GM10847 (cell line): Measurements from ENCODE around the gene TMIGD3.

Experiments used
- POLR2A ChIP-seq: IDR thresholded peaks from 2 replicates; pipeline ENCODE4 v1.6.1; 2011; ENCODE audit not compliant: insufficient read length; ENCODE audit errors: extremely low read depth

The TMIGD3 gene

GRCh38 chr1:111448482-111448917 is 54.9 kb downstream of the TMIGD3 start:
- TF ChIP-seq POLR2A = no peak

DNA sequence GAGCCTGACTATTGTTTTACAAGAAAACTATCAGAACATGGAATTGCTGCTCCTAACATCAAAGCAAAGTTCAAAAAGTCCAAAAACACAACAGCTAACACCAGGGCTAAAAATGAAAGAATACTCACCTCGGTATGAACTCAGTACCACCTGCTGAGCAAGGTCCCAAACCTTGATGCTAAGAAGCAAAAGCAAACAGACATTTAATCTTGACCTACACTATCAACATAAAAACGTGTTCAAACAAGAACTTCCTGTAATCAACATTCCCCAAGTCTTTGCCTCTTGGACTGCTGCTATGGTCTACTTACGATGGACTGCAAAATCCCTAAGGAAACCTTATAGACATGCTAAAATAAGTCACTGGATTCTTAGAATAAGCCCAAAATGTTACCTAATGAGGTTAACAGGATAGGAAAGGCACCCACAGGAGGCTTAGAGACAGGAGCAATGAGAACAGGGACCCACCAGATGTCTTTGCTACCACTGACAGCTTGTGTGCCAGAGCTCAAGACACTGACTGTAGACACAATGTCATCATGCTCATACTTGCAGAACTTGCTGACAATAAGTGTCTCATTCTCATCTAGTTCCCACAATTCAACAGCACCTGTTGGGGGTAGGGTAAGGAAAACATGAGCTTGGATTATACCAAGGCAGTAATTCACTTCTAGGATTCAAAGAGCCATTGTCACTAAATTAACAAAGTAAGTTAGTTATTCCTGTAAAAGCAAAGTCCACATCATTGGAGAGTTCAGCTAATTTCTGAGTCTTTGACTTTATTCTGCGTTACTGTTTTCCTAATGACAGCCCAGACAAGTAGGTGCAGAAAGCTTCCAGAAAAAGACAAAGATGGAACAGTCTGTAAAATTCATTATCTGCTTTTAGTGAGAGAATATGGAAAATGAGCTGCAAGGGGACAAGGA is 56.2 kb downstream of the TMIGD3 start:
- TF ChIP-seq POLR2A = no peak

DNA sequence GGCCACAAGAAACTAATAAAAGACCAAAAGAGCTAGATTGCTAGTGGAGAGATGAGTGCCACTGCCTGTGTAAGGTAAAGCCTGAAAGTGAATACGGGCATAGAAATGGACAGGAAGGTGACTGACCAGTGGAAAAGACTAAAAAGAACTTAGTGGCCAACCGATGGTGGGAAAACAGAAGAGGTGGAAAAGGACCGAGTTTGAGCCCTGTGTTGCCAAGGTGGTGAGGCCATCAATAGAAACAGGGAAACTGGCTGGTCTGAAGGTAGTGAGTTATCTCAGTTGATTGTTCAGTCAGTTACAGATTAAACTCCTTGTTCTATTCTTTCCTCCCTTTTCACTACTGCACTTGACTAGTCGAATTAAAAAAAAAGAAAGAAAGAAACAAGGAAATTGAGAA is 56.9 kb downstream of the TMIGD3 start:
- TF ChIP-seq POLR2A = no peak

GRCh38 chr1:111444031-111444430 is 59.4 kb downstream of the TMIGD3 start:
- no peak for TF ChIP-seq POLR2A

DNA sequence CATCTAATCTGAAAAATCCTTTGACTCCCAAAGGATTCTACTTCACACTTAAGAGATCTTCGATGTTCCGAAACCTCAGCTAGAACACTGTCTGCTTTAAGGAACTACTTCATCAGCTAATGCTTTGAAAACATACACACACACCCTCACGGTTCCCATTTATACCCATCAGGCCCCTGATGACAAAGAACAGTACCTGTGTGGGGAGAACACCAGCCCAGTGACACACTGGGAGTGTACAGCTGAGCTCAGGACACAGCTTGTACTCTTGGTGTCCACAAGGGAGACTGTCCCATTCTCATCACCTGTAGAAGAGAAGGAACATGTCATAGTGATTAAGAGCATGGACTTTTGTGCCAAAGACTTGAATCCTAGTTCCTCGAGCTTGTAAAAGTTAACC is 61.0 kb downstream of the TMIGD3 start:
- TF ChIP-seq POLR2A = no peak

DNA sequence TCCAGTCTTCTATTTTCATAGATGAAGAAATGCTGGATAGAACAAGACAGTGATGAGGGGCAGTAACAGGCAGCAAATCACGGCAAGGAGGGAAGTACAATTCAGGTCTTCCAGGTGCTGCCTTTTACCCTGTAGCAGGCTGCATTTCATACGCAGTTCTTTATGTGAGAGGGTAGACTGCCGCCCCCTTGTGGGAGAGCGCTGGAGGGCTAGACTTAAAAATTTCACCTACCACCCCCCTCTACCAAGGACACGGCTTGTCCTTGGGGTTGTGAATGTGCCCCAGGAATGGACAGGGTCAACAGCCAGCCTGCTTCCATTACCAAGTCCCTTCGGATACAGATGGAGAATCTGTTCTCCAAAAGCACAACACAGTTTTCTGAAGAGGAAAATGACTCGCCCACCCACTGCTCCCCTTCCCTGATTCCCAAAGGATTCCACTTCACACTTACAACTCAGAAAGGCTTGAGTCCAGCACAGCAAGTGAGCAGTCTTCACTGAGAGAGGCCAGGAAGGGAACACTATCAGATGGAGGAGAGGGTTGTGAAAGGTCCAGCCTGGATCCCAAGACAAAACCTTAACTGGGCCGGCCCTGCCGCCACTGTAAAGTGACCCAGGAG is 61.8 kb downstream of the TMIGD3 start:
- TF ChIP-seq POLR2A = no peak

DNA sequence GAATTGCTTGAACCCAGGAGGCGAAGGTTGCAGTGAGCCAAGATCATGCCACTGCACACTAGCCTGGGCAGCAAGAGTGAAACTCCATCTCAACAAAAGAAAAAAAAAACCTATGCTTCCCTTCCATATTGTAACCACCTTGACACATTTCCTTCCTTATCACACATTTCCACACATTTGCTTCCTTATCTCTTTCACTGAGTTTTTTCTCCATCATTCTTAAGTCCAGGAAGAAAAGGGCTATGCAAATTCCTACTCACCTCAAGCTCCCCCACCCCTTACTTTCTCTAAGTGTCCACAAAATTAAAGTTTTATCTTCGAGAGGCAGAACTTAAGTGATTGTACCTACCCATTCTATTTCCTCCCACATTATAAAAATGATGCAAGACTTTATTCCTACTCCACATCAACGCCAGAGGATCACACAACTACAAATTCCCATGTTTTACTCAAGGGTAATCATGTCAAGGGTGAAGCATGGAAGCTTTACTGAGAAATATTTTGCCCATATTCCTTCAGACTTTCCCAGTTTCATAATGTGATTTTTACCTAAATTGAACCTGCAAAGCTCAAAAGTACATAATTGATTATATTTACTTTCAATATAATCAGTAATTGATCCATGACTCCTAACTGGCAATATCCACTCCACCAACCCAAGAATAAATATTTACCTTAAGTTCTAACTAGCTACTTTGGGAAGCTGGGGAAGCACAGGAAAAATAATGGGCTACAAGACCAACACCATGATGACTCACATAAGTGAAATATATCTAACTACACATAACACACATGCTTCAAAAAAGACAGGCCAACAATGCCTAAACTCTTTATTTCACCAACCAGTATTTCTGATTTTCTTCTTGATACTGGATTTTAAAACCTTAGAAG is 63.7 kb downstream of the TMIGD3 start:
- no peak for TF ChIP-seq POLR2A

DNA sequence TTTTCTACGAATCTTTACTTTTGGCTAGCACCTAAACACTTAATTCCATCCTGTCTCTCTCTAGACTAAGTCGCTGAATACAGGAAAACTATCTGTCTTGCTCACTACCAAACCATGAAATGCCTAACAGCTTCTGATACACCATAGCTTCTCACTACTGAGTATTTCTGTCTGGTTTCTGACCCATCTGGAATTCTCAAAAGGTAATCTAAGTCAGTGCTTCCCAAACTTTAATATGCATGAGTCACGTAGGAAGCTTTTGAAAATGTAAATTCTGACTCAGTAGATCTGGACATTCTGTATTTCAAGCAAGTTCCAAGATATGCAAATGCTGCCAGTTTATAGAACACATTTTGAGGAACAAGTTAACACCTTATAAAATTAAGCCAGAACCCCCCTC is 66.7 kb downstream of the TMIGD3 start:
- no peak for TF ChIP-seq POLR2A
